GM12801 (cell line): ENCODE data around the gene CACNA2D4.

Experiments used
- TF ChIP-seq, protein P1 (sequence below): IDR thresholded peaks from one replicate; pipeline ENCODE4 v1.5.1; 2011; ENCODE audit warnings: control low read depth; ENCODE audit not compliant: insufficient read length; ENCODE audit errors: extremely low read depth

The CACNA2D4 gene

DNA sequence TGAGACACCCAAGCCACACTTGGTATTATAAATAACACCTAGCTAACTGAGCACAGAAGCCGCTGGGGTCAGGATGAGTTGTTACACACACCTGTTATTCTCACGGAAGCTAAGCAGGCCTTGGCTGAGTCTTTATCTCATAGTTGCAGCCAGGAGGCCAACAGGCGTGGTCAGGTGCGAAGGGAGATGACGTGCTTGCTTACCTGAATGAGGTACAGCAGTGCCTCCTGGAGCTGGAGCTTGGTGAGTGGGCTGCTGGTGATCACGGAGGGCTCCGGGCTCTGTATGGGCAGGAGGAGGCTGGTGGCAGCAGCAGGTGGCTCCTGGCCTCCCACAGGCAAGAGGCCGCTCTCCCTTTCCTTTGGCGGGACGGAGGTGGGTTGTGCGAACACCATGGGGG lies 30.4 kb upstream of the CACNA2D4 start:
- TF ChIP-seq, protein P1, sequence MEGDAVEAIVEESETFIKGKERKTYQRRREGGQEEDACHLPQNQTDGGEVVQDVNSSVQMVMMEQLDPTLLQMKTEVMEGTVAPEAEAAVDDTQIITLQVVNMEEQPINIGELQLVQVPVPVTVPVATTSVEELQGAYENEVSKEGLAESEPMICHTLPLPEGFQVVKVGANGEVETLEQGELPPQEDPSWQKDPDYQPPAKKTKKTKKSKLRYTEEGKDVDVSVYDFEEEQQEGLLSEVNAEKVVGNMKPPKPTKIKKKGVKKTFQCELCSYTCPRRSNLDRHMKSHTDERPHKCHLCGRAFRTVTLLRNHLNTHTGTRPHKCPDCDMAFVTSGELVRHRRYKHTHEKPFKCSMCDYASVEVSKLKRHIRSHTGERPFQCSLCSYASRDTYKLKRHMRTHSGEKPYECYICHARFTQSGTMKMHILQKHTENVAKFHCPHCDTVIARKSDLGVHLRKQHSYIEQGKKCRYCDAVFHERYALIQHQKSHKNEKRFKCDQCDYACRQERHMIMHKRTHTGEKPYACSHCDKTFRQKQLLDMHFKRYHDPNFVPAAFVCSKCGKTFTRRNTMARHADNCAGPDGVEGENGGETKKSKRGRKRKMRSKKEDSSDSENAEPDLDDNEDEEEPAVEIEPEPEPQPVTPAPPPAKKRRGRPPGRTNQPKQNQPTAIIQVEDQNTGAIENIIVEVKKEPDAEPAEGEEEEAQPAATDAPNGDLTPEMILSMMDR: no peak

DNA sequence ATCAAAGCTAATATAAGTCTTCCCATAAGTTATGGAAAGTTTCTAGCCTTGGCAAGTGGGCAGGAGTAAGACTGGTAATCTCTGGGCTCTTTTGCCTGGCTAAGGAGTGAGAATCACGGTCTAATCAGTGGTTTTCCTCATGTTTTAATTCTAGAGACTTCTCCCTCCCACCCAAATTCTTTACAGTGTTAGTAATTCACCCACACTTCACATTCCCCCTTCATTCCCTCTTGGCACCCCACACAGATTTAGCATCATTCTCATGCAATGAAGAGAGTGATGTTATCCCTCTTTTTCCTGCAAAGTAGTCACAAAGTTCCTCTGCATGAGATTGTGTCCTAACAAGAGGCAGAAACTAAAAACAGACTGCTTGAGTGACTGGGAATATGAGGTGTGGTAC lies 28.6 kb upstream of the CACNA2D4 start:
- TF ChIP-seq, protein P1: no peak

DNA sequence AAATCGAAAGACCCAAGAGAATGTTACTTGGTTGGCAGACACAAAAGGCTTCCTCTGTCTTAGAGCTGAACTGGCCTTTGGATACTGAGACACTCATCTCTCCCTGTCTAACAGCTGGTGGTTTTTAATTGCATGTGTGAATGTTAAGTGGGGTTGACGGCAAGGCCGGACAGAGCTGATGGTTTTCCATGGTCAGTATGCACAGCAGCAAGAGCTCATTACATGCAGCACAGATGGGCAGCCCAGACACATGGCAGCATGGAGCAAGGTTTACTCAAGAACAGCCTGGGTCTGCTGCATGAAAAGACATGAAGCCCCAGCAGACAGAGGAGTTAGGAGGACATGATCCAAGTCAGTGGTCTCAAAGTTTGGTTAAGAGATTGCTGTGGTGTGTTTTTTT lies 27.8 kb upstream of the CACNA2D4 start:
- TF ChIP-seq, protein P1: no peak

- TF ChIP-seq, protein P1: peak; percentile 74
Measured at GRCh38 chr12:1939801-1940607, 21.6 kb upstream of the CACNA2D4 start.

- TF ChIP-seq, protein P1: no peak
Measured at GRCh38 chr12:1939331-1939730, 20.9 kb upstream of the CACNA2D4 start.

- TF ChIP-seq, protein P1: no peak
Measured at GRCh38 chr12:1937481-1938224, 19.2 kb upstream of the CACNA2D4 start.

DNA sequence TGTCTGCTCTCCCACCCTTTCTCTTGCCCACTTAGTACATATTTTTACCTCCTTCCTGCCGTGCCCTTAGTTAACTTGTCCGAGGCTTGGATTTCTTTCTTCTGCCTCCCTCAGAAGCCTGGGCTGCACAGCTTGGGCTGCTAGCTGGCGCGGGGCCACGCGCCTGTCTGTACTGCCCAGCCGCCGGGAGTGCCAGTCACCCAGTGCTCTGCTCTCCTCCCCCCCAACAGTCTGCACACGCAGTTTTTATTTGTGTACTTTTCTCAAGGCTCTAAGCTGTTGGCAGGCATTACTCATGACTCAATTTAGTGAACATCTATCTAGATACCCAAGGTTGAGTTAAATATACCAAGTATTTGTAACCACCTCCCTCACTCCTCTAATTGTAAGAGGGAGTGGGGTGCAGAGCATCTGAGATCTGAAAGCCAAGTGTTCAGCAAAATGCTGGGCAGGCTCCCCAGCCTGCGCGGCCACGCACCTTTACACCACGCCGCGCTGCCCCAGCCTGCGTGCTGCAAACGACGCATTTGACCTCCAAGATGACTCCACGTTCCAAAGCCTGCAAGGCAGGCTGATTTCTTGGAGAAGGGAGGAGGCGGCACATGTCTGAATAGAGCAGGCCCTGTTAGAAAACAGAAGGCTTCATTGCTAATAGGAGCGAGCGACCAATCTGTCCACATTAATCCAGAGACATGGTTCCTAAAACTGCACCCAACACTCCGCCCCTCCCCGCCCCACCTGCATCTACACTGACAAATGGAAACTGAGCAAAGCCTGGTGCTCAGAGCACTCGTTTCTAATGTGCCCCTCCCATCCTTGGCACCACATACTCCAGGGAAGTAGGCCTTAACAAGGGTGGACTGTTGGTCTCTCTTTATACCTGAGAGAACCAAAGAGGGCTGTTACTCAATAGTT lies 18.2 kb upstream of the CACNA2D4 start:
- TF ChIP-seq, protein P1: no peak
